Measurements from ENCODE around the gene ZNF121. TPM values are rescaled to one million over a fixed set of nuclear protein-coding genes. Genes with fewer than 3 reads are reported as not detected.
A peak's percentile ranks its signal among the peaks of the same experiment; 100 is the strongest.
"Not testable (repeated sequence)": the region's sequence is repeated elsewhere in the genome, so short reads cannot be mapped to it uniquely, and the experiment has no call there.

The ZNF121 gene
- total RNA-seq, 1 experiment from 2014 or later, result 61.1 TPM

- Mint-ChIP-seq H3K36me3 (ENCODE audit: insufficient read depth, unreplicated experiment) (no peaks in the 10 kb centered on the region), H3K27ac (ENCODE audit: unreplicated experiment) (no peak overlapping the region), H3K4me1 (ENCODE audit: low read depth, unreplicated experiment) (no peaks in the 10 kb centered on the region), H3K4me3 (ENCODE audit: low read depth, unreplicated experiment) (no peak overlapping the region), H3K27me3 (ENCODE audit: unreplicated experiment) (no peaks in the 10 kb centered on the region), H3K9me3 (ENCODE audit: low read depth, unreplicated experiment) (peaks cover 12% of the 10 kb centered on the region)
- no peak for TF ChIP-seq CTCF (IDR thresholded peaks at IDR 0.05; ENCODE audit: unreplicated experiment)
- no TSS peak for BruUV-seq (replicated peaks)
- intact Hi-C loops (cut with micrococcal nuclease; ENCODE audit: unreplicated experiment), result no loop called here
- no peak for DNase-seq
- CTCF ChIA-PET, result no interaction called here
Measured at GRCh38 chr19:9547870-9548269, 36.4 kb downstream of the ZNF121 start.

- H3K4me1 Mint-ChIP-seq (ENCODE audit: low read depth, unreplicated experiment); H3K27ac Mint-ChIP-seq (ENCODE audit: unreplicated experiment); H3K4me3 Mint-ChIP-seq (ENCODE audit: low read depth, unreplicated experiment); H3K9me3 Mint-ChIP-seq (ENCODE audit: low read depth, unreplicated experiment); BruUV-seq (replicated peaks); DNase-seq; intact Hi-C loops (cut with micrococcal nuclease; ENCODE audit: unreplicated experiment); H3K27me3 Mint-ChIP-seq (ENCODE audit: unreplicated experiment): not testable (repeated sequence)
- peaks cover 21% of the 10 kb centered on the region for H3K36me3 Mint-ChIP-seq (ENCODE audit: insufficient read depth, unreplicated experiment)
- CTCF ChIA-PET, result interaction anchor here (0.6 kb wide), 1 partner anchor 101 kb away, joined by 6 read pairs; no protein-coding TSS in a partner anchor
Measured at GRCh38 chr19:9541281-9541680, 43.0 kb downstream of the ZNF121 start.

GRCh38 chr19:9539921-9540320 lies 44.4 kb downstream of the ZNF121 start:
- H3K9me3 Mint-ChIP-seq (ENCODE audit: low read depth, unreplicated experiment); intact Hi-C loops (cut with micrococcal nuclease; ENCODE audit: unreplicated experiment): not testable (repeated sequence)
- peak overlapping the region; percentile 5 for H3K4me3 Mint-ChIP-seq (ENCODE audit: low read depth, unreplicated experiment)

GRCh38 chr19:9539201-9539600 lies 45.1 kb downstream of the ZNF121 start:
- H3K9me3 Mint-ChIP-seq (ENCODE audit: low read depth, unreplicated experiment); CTCF ChIA-PET; BruUV-seq (replicated peaks); H3K4me3 Mint-ChIP-seq (ENCODE audit: low read depth, unreplicated experiment); H3K27me3 Mint-ChIP-seq (ENCODE audit: unreplicated experiment); intact Hi-C loops (cut with micrococcal nuclease; ENCODE audit: unreplicated experiment); DNase-seq; H3K4me1 Mint-ChIP-seq (ENCODE audit: low read depth, unreplicated experiment): not testable (repeated sequence)
- peak overlapping the region; percentile 9 for H3K27ac Mint-ChIP-seq (ENCODE audit: unreplicated experiment)
- H3K36me3 Mint-ChIP-seq (ENCODE audit: insufficient read depth, unreplicated experiment), result peaks cover 38% of the 10 kb centered on the region

More at GRCh38 chr19:9539921-9540320, 44.4 kb downstream of the ZNF121 start:
- H3K27me3 Mint-ChIP-seq (ENCODE audit: unreplicated experiment); CTCF ChIA-PET; H3K4me1 Mint-ChIP-seq (ENCODE audit: low read depth, unreplicated experiment); BruUV-seq (replicated peaks); DNase-seq: not testable (repeated sequence)
- Mint-ChIP-seq H3K27ac (ENCODE audit: unreplicated experiment) (peak overlapping the region; percentile 9), H3K36me3 (ENCODE audit: insufficient read depth, unreplicated experiment) (peaks cover 34% of the 10 kb centered on the region)

- no peaks in the 10 kb centered on the region for H3K27me3 Mint-ChIP-seq (ENCODE audit: unreplicated experiment)
- DNase-seq, result peak; percentile 72
- CTCF ChIA-PET, result interaction anchor here (0.6 kb wide), 1 partner anchor 20 kb away, joined by 4 read pairs; no protein-coding TSS in a partner anchor
- H3K27ac Mint-ChIP-seq (ENCODE audit: unreplicated experiment), result peak within 1 kb of the TSS; percentile 90
- peaks cover 41% of the 10 kb centered on the region for H3K36me3 Mint-ChIP-seq (ENCODE audit: insufficient read depth, unreplicated experiment)
- TF ChIP-seq CTCF (IDR thresholded peaks at IDR 0.05; ENCODE audit: unreplicated experiment), result no peak
- H3K4me1 Mint-ChIP-seq (ENCODE audit: low read depth, unreplicated experiment), result no peaks in the 10 kb centered on the region
- TSS peak; percentile 86 for BruUV-seq (replicated peaks)
- H3K9me3 Mint-ChIP-seq (ENCODE audit: low read depth, unreplicated experiment), result peaks cover 9% of the 10 kb centered on the region
- intact Hi-C loops (cut with micrococcal nuclease; ENCODE audit: unreplicated experiment), result no loop called here
- peak within 1 kb of the TSS; percentile 84 for H3K4me3 Mint-ChIP-seq (ENCODE audit: low read depth, unreplicated experiment)
Measured at GRCh38 chr19:9538183-9539058, 45.9 kb downstream of the ZNF121 start, which contains the start of gene ZNF426. Gene ZNF426 (minus strand): TSS chr19:9538645. CDS start chr19:9536232, 2,413 bp downstream.
